SK-N-SH (cell line): Measurements from ENCODE around the gene OR8D1.

ENCODE experiments used
- EP300 ChIP-seq, 2 experiments: IDR thresholded peaks; 2 replicates each; pipeline versions ENCODE4 v1.4.0 to v1.6.1; 2012; ENCODE audit warnings: borderline replicate concordance in 1 of 2, low read depth in 1 of 2, low read length in 1 of 2
- GABPA ChIP-seq: IDR thresholded peaks from 2 replicates; pipeline ENCODE4 v1.4.0; 2012; ENCODE audit warnings: low read depth, mild to moderate bottlenecking
- MEF2A ChIP-seq: IDR thresholded peaks from 2 replicates; pipeline ENCODE4 v1.4.0; 2012; ENCODE audit warnings: low read depth, borderline replicate concordance
- NRF1 ChIP-seq: IDR thresholded peaks from 2 replicates; pipeline ENCODE4 v1.6.1; 2012; ENCODE audit warnings: low read depth, mild to moderate bottlenecking, low read length
- POLR2AphosphoS5 ChIP-seq: IDR thresholded peaks from 2 replicates; pipeline ENCODE4 v1.6.1; 2012; ENCODE audit warnings: low read depth, low read length
- RFX5 ChIP-seq: IDR thresholded peaks from 2 replicates; pipeline ENCODE4 v1.6.1; 2012; ENCODE audit warnings: mild to moderate bottlenecking, improper control_type of control experiment, low read length
- RXRA ChIP-seq: IDR thresholded peaks from 2 replicates; pipeline ENCODE4 v1.4.0; 2012; ENCODE audit warnings: low read depth, mild to moderate bottlenecking, borderline replicate concordance
- TAF1 ChIP-seq: IDR thresholded peaks from 2 replicates; pipeline ENCODE4 v1.6.1; 2012; ENCODE audit warnings: low read depth, mild to moderate bottlenecking, low read length, moderate library complexity, borderline replicate concordance
- TCF12 ChIP-seq: IDR thresholded peaks from 2 replicates; pipeline ENCODE4 v1.4.0; 2012
- TEAD4 ChIP-seq: IDR thresholded peaks from 2 replicates; pipeline ENCODE4 v1.4.0; 2012; ENCODE audit warnings: mild to moderate bottlenecking, borderline replicate concordance; ENCODE audit not compliant: insufficient read depth
- TF ChIP-seq, protein P1 (sequence below): fragments of 200-600 bp; sonication (generic); IDR thresholded peaks from 2 replicates; pipeline ENCODE4 v1.6.1; 2017; ENCODE audit warnings: antibody characterized with exemption, mild to moderate bottlenecking, moderate library complexity
- TF ChIP-seq, protein P2 (sequence below): IDR thresholded peaks from 2 replicates; pipeline ENCODE4 v1.4.0; 2012; ENCODE audit warnings: low read depth

DNA sequence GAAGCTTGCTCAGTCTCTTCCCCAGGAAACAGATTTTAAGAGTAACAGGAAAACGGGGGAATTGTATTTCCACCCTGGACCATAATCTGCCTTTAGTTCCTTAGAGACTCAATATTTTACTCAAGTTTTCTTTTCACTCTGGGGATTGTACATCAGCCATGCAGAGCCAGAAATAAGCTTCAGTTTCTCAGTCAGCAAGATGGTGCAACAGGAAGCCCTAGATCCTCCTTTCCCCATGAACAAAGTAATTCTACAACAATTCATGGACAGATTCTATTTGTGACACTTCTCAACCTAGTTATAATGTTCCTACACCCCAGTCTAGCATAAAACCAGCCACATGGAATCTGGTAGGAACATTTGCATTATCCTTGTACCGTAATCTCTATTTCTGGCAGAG, 45.8 kb upstream of the OR8D1 start:
- TF ChIP-seq, protein P1, sequence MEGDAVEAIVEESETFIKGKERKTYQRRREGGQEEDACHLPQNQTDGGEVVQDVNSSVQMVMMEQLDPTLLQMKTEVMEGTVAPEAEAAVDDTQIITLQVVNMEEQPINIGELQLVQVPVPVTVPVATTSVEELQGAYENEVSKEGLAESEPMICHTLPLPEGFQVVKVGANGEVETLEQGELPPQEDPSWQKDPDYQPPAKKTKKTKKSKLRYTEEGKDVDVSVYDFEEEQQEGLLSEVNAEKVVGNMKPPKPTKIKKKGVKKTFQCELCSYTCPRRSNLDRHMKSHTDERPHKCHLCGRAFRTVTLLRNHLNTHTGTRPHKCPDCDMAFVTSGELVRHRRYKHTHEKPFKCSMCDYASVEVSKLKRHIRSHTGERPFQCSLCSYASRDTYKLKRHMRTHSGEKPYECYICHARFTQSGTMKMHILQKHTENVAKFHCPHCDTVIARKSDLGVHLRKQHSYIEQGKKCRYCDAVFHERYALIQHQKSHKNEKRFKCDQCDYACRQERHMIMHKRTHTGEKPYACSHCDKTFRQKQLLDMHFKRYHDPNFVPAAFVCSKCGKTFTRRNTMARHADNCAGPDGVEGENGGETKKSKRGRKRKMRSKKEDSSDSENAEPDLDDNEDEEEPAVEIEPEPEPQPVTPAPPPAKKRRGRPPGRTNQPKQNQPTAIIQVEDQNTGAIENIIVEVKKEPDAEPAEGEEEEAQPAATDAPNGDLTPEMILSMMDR = no peak
- TF ChIP-seq POLR2AphosphoS5 (no peak), TCF12 (no peak), RXRA (no peak), GABPA (no peak), NRF1 (no peak), EP300 (IDR thresholded peaks at IDR 0.05; ENCODE audit: borderline replicate concordance in 1 of 2, low read depth in 1 of 2, low read length in 1 of 2) (no peak), TEAD4 (no peak), RFX5 (no peak), TAF1 (no peak), MEF2A (no peak)
- TF ChIP-seq, protein P2, sequence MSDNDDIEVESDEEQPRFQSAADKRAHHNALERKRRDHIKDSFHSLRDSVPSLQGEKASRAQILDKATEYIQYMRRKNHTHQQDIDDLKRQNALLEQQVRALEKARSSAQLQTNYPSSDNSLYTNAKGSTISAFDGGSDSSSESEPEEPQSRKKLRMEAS = no peak
